Sigmoid colon (tissue), 3 donors: ENCODE results near the gene CLCN5.

ENCODE experiments used
- CTCF ChIP-seq, 4 experiments: fragments of 450-650 bp in 3 of 4; fragments of 200-600 bp in 1 of 4; IDR thresholded peaks; one replicate each; pipeline ENCODE4 v1.5.1; 2016 to 2019; ENCODE audit warnings: antibody characterized with exemption in 4 of 4, mild to moderate bottlenecking in 3 of 4, moderate library complexity in 2 of 4
- POLR2A ChIP-seq, 2 donors: fragments of 450-650 bp; IDR thresholded peaks; one replicate each; pipeline ENCODE4 v1.6.1; 2016; ENCODE audit warnings: antibody characterized with exemption in 2 of 2, mild to moderate bottlenecking in 2 of 2, moderate library complexity in 2 of 2

- TF ChIP-seq CTCF (IDR thresholded peaks at IDR 0.05) = no peak
- TF ChIP-seq POLR2A (IDR thresholded peaks at IDR 0.05) = no peak
Measured at GRCh38 chrX:50098749-50099148, 176.4 kb downstream of the CLCN5 start.
